Vagina (tissue), 2 donors: Measurements from ENCODE around the gene PLA2G5.

Experiments used
- POLR2A ChIP-seq, 2 donors: fragments of 450-650 bp; IDR thresholded peaks; one replicate each; pipeline ENCODE4 v1.6.1; 2017; ENCODE audit warnings: antibody characterized with exemption in 2 of 2, mild to moderate bottlenecking in 2 of 2, moderate library complexity in 2 of 2
- POLR2AphosphoS5 ChIP-seq, 2 donors: sonication (generic); formaldehyde crosslinking; IDR thresholded peaks; one replicate each; pipeline ENCODE4 v1.9.0; 2017; ENCODE audit warnings: antibody characterized with exemption in 2 of 2, mild to moderate bottlenecking in 2 of 2, low read depth in 1 of 2; ENCODE audit not compliant: insufficient read depth in 1 of 2
- TF ChIP-seq, protein P1 (sequence below), 3 experiments: fragments of 450-650 bp in 2 of 3; fragments of 200-600 bp in 1 of 3; sonication (generic) in 1 of 3; IDR thresholded peaks; one replicate each; pipeline ENCODE4 v1.5.1; 2017 to 2019; ENCODE audit warnings: antibody characterized with exemption in 3 of 3, mild to moderate bottlenecking in 2 of 3, moderate library complexity in 2 of 3

DNA sequence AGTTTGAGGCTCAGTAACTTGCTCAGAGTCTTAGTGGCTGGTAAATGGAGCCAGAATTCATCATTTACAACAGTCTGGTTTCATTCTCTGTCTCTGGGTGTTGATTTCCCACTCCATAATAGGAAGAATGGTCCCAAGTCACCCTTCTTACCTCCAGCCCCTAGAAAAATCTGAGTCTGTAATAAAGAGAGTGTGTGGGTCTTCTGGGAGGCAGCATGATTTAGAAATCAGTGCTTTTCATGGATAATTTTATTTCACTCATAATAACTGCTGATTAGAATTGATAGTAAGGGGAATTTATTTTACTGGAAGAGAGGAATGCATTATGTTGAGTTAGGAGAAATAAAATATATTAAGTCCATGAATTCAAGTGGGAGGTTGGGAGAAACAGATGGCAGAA lies 47.2 kb downstream of the PLA2G5 start:
- TF ChIP-seq, protein P1, sequence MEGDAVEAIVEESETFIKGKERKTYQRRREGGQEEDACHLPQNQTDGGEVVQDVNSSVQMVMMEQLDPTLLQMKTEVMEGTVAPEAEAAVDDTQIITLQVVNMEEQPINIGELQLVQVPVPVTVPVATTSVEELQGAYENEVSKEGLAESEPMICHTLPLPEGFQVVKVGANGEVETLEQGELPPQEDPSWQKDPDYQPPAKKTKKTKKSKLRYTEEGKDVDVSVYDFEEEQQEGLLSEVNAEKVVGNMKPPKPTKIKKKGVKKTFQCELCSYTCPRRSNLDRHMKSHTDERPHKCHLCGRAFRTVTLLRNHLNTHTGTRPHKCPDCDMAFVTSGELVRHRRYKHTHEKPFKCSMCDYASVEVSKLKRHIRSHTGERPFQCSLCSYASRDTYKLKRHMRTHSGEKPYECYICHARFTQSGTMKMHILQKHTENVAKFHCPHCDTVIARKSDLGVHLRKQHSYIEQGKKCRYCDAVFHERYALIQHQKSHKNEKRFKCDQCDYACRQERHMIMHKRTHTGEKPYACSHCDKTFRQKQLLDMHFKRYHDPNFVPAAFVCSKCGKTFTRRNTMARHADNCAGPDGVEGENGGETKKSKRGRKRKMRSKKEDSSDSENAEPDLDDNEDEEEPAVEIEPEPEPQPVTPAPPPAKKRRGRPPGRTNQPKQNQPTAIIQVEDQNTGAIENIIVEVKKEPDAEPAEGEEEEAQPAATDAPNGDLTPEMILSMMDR (IDR thresholded peaks at IDR 0.05), result no peak
- TF ChIP-seq POLR2A (IDR thresholded peaks at IDR 0.05), result no peak
- TF ChIP-seq POLR2AphosphoS5 (IDR thresholded peaks at IDR 0.05; ENCODE audit: insufficient read depth in 1 of 2, low read depth in 1 of 2), result no peak
